AG04450 (cell line): ENCODE data around the gene TAF4B. TPM values are rescaled to one million over a fixed set of nuclear protein-coding genes. Genes with fewer than 3 reads are reported as not detected.

Experiments used
- CTCF ChIA-PET: fragments of 300-600, 350-600 bp; formaldehyde crosslinking; extraction: SDS; loops from one replicate; lab custom pipeline; 2022; ENCODE audit warnings: antibody characterized with exemption, inconsistent platforms; lab: Charles Lee
- POLR2A ChIA-PET: fragments of 350-600 bp; formaldehyde crosslinking; extraction: SDS; loops from one replicate; lab custom pipeline; 2021; ENCODE audit warnings: antibody characterized with exemption, inconsistent platforms; lab: Yijun Ruan, JAX
- DNase-seq: peaks from one replicate; pipeline ENCODE4 v3.0.0-alpha.2; 2011; ENCODE audit warnings: low read depth, low spot score
- H3K27ac ChIP-seq: one replicate; pipeline ENCODE4 v1.5.1; 2012; ENCODE audit warnings: low read depth, low read length, control low read depth
- H3K27me3 ChIP-seq: one replicate; pipeline ENCODE4 v1.6.0; 2012; ENCODE audit warnings: low read length; ENCODE audit not compliant: control insufficient read depth, insufficient read depth
- H3K4me3 ChIP-seq: 2 replicates; pipeline ENCODE4 v1.5.1; 2011; ENCODE audit warnings: mild to moderate bottlenecking, low read depth, low read length, control low read depth
- H3K9me3 ChIP-seq: 2 replicates; pipeline ENCODE4 v1.5.1; 2012; ENCODE audit warnings: low read length; ENCODE audit not compliant: control insufficient read depth, insufficient read depth
- CTCF ChIP-seq: IDR thresholded peaks from 2 replicates; pipeline ENCODE4 v1.5.1; 2011; ENCODE audit warnings: low read depth, low read length, control low read depth, inconsistent platforms
- polyA plus RNA-seq: library from polyadenylated mRNA; depleted of rRNA; stranded (reverse); fragments of >200 nt; gene quantifications from 2 replicates; pipeline ENCODE4 v1.2.3, GENCODE V29; 2011

TAF4B gene
- polyA plus RNA-seq, 1 experiment = 0.40 TPM

GRCh38 chr18:26325771-26326170 lies 99.5 kb downstream of the TAF4B start:
- ChIA-PET CTCF (no interaction called here), POLR2A (no interaction called here)
- Histone ChIP-seq H3K27me3 (no peaks in the 10 kb centered on the region), H3K4me3 (no peak overlapping the region), H3K27ac (no peak overlapping the region), H3K9me3 (no peaks in the 10 kb centered on the region)
- no peak for TF ChIP-seq CTCF
- no peak for DNase-seq

- H3K4me3 ChIP-seq = no peak overlapping the region
- no peak for TF ChIP-seq CTCF
- ChIA-PET CTCF (no interaction called here), POLR2A (no interaction called here)
- H3K9me3 ChIP-seq = no peaks in the 10 kb centered on the region
- no peaks in the 10 kb centered on the region for H3K27me3 ChIP-seq
- H3K27ac ChIP-seq = no peak overlapping the region
- DNase-seq = no peak
Measured at GRCh38 chr18:26327062-26327461, 100.8 kb downstream of the TAF4B start.

GRCh38 chr18:26332991-26333390 lies 106.7 kb downstream of the TAF4B start:
- ChIA-PET POLR2A (no interaction called here), CTCF (no interaction called here)
- Histone ChIP-seq H3K4me3 (no peak overlapping the region), H3K27ac (no peak overlapping the region), H3K27me3 (no peaks in the 10 kb centered on the region), H3K9me3 (no peaks in the 10 kb centered on the region)
- no peak for DNase-seq
- no peak for TF ChIP-seq CTCF

- Histone ChIP-seq H3K9me3 (no peaks in the 10 kb centered on the region), H3K4me3 (no peak overlapping the region), H3K27ac (no peak overlapping the region), H3K27me3 (no peaks in the 10 kb centered on the region)
- no peak for DNase-seq
- POLR2A ChIA-PET = no interaction called here
- TF ChIP-seq CTCF = no peak
- CTCF ChIA-PET = no interaction called here
Measured at GRCh38 chr18:26335156-26335555, 108.9 kb downstream of the TAF4B start.

GRCh38 chr18:26335571-26336487 lies 109.6 kb downstream of the TAF4B start:
- DNase-seq = no peak
- POLR2A ChIA-PET = no interaction called here
- Histone ChIP-seq H3K4me3 (no peak overlapping the region), H3K27me3 (no peaks in the 10 kb centered on the region), H3K27ac (no peak overlapping the region), H3K9me3 (no peaks in the 10 kb centered on the region)
- CTCF ChIA-PET = interaction anchor here (0.6 kb wide), 1 partner anchor 321 kb away, joined by 3 read pairs; no protein-coding TSS in a partner anchor
- no peak for TF ChIP-seq CTCF
